Measurements from ENCODE around the gene CCSAP. TPM values are rescaled to one million over a fixed set of nuclear protein-coding genes. Genes with fewer than 3 reads are reported as not detected.
A peak's percentile ranks its signal among the peaks of the same experiment; 100 is the strongest.

Gene CCSAP
- total RNA-seq, 2 experiments from 2014 or later: 8.9 to 9.8 TPM

GRCh38 chr1:229286099-229286766 lies 56.6 kb downstream of the CCSAP start:
- peaks cover 33% of the 10 kb centered on the region for H3K4me1 Mint-ChIP-seq
- H3K27ac Mint-ChIP-seq: peak overlapping the region; percentile 29
- no peak overlapping the region for H3K4me3 Mint-ChIP-seq
- CTCF ChIA-PET: no interaction called here
- H3K36me3 Mint-ChIP-seq: peaks cover 38% of the 10 kb centered on the region
- peak; percentile 57 for ATAC-seq
- H3K27me3 Mint-ChIP-seq: no peaks in the 10 kb centered on the region
- H3K9me3 Mint-ChIP-seq (ENCODE audit: low read depth): no peaks in the 10 kb centered on the region
- no peak for DNase-seq

GRCh38 chr1:229285440-229285839 lies 57.4 kb downstream of the CCSAP start:
- CTCF ChIA-PET: no interaction called here
- H3K27ac Mint-ChIP-seq: no peak overlapping the region
- ATAC-seq: no peak
- H3K4me3 Mint-ChIP-seq: no peak overlapping the region
- peaks cover 39% of the 10 kb centered on the region for H3K4me1 Mint-ChIP-seq
- no peak for DNase-seq
- H3K36me3 Mint-ChIP-seq: peaks cover 33% of the 10 kb centered on the region
- H3K9me3 Mint-ChIP-seq (ENCODE audit: low read depth): no peaks in the 10 kb centered on the region
- no peaks in the 10 kb centered on the region for H3K27me3 Mint-ChIP-seq

GRCh38 chr1:229284887-229285286 lies 58.0 kb downstream of the CCSAP start:
- Mint-ChIP-seq H3K36me3 (peaks cover 31% of the 10 kb centered on the region), H3K27me3 (no peaks in the 10 kb centered on the region), H3K27ac (no peak overlapping the region), H3K4me1 (peaks cover 43% of the 10 kb centered on the region), H3K4me3 (no peak overlapping the region), H3K9me3 (ENCODE audit: low read depth) (no peaks in the 10 kb centered on the region)
- no peak for ATAC-seq
- DNase-seq: no peak
- CTCF ChIA-PET: no interaction called here

DNA sequence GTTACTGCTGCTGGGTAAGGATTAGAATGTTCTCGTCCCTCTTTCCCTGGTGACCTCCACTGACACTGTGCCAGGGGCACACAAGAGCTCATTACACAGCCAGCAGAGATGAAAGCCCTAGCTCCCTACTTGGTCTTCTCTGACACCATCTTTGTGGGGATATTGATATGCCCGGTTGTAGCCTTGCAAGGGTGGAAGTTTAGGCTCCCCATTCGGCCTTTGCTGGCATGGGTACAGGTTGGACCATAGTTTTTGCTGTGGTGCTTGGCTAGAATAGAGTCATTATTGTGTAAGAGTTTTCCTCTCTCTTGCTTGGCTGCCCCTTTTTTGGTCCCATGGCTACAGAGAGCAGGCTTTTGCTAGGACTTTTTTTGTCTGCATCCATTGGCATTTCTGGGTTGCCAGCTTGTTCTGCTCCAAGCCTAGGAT lies 59.6 kb downstream of the CCSAP start:
- Mint-ChIP-seq H3K4me1 (peaks cover 39% of the 10 kb centered on the region), H3K36me3 (peaks cover 22% of the 10 kb centered on the region)
- CTCF ChIA-PET: no interaction called here

GRCh38 chr1:229282295-229282823 lies 60.5 kb downstream of the CCSAP start:
- no peak for DNase-seq
- Mint-ChIP-seq H3K4me1 (peaks cover 35% of the 10 kb centered on the region), H3K4me3 (no peak overlapping the region)

More for the DNA sequence above, 59.6 kb downstream of the CCSAP start:
- no peak overlapping the region for H3K4me3 Mint-ChIP-seq
- no peaks in the 10 kb centered on the region for H3K27me3 Mint-ChIP-seq
- no peak for ATAC-seq
- DNase-seq: no peak
- no peaks in the 10 kb centered on the region for H3K9me3 Mint-ChIP-seq (ENCODE audit: low read depth)
- H3K27ac Mint-ChIP-seq: no peak overlapping the region

DNA sequence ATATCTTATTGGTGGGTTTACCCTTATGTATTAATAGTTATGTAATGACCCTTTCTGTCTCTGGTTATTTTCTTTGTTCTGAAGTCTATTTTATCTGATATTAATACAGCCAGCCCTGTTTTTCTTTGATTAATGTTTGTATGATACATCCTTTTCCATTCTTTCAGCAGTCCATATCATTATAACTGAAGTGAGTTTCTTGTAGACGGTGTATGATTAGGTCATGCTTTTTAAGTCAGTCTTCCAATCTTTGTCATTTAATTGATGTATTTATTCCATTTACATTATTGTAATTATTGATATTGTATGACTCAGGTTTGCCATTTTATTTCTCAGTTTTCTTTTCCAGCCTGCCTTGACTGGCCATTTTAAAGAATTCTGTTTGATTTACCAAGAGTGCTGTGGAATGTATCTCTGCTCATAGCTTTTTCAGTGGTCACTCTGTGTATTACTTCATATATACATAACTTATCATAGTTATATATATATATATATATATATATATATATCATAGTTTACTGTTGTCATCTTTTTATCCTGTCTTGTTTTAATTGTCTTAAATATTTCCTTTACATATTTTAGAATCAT lies 61.4 kb downstream of the CCSAP start:
- DNase-seq (no peak), ATAC-seq (no peak)
- H3K27me3 Mint-ChIP-seq: no peaks in the 10 kb centered on the region
- CTCF ChIA-PET: interaction anchor here (1.0 to 1.6 kb wide), 2 partner anchors 23 to 200 kb away, joined by 3 to 5 read pairs; no protein-coding TSS in a partner anchor
- peaks cover 18% of the 10 kb centered on the region for H3K36me3 Mint-ChIP-seq
- no peaks in the 10 kb centered on the region for H3K9me3 Mint-ChIP-seq (ENCODE audit: low read depth)
- H3K27ac Mint-ChIP-seq: no peak overlapping the region
- H3K4me1 Mint-ChIP-seq: peaks cover 29% of the 10 kb centered on the region
- no peak overlapping the region for H3K4me3 Mint-ChIP-seq

More at GRCh38 chr1:229282295-229282823, 60.5 kb downstream of the CCSAP start:
- H3K36me3 Mint-ChIP-seq: peaks cover 19% of the 10 kb centered on the region
- H3K27ac Mint-ChIP-seq: no peak overlapping the region
- ATAC-seq: no peak
- CTCF ChIA-PET: interaction anchor here (1.6 kb wide), 1 partner anchor 24 kb away, joined by 5 read pairs; no protein-coding TSS in a partner anchor
- H3K9me3 Mint-ChIP-seq (ENCODE audit: low read depth): no peaks in the 10 kb centered on the region
- H3K27me3 Mint-ChIP-seq: no peaks in the 10 kb centered on the region

DNA sequence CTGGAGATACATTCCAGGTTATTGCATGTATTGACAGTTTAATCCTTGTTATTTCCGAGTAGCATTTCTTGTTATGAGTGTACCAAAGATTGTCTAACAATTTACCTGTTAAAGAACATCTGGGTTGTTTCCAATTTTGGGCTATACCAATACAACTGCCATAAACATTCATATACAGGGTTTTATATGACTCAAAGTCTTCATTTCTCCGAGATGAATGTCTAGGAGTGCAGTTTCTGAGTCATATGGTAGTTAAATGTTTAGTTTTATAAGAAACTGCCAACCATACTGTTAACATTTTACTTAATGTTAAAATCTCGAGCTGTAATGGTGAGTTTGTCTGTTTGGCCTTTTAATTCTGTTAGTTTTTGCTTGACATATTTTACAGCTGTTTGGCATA lies 61.9 kb downstream of the CCSAP start:
- Mint-ChIP-seq H3K4me3 (no peak overlapping the region), H3K4me1 (peaks cover 26% of the 10 kb centered on the region), H3K27ac (no peak overlapping the region), H3K36me3 (peaks cover 21% of the 10 kb centered on the region), H3K27me3 (no peaks in the 10 kb centered on the region), H3K9me3 (ENCODE audit: low read depth) (no peaks in the 10 kb centered on the region)
- DNase-seq (no peak), ATAC-seq (no peak)
- CTCF ChIA-PET: interaction anchor here (1.0 to 1.6 kb wide), 2 partner anchors 23 to 201 kb away, joined by 3 to 5 read pairs; no protein-coding TSS in a partner anchor

GRCh38 chr1:229280037-229280828 lies 62.6 kb downstream of the CCSAP start:
- no peak for DNase-seq
- H3K9me3 Mint-ChIP-seq (ENCODE audit: low read depth): no peaks in the 10 kb centered on the region
- H3K4me3 Mint-ChIP-seq: no peak overlapping the region
- H3K36me3 Mint-ChIP-seq: peaks cover 21% of the 10 kb centered on the region
- H3K27ac Mint-ChIP-seq: no peak overlapping the region
- H3K4me1 Mint-ChIP-seq: peaks cover 22% of the 10 kb centered on the region
- CTCF ChIA-PET: no interaction called here
- ATAC-seq: no peak
- no peaks in the 10 kb centered on the region for H3K27me3 Mint-ChIP-seq

- Mint-ChIP-seq H3K4me1 (peaks cover 21% of the 10 kb centered on the region), H3K9me3 (ENCODE audit: low read depth) (no peaks in the 10 kb centered on the region), H3K27ac (no peak overlapping the region), H3K27me3 (no peaks in the 10 kb centered on the region), H3K36me3 (peaks cover 19% of the 10 kb centered on the region), H3K4me3 (no peak overlapping the region)
- DNase-seq: no peak
- CTCF ChIA-PET: interaction anchor here (1.5 kb wide), 1 partner anchor 10 kb away, joined by 3 read pairs; no protein-coding TSS in a partner anchor
- no peak for ATAC-seq
Measured at GRCh38 chr1:229279242-229279641, 63.6 kb downstream of the CCSAP start.

DNA sequence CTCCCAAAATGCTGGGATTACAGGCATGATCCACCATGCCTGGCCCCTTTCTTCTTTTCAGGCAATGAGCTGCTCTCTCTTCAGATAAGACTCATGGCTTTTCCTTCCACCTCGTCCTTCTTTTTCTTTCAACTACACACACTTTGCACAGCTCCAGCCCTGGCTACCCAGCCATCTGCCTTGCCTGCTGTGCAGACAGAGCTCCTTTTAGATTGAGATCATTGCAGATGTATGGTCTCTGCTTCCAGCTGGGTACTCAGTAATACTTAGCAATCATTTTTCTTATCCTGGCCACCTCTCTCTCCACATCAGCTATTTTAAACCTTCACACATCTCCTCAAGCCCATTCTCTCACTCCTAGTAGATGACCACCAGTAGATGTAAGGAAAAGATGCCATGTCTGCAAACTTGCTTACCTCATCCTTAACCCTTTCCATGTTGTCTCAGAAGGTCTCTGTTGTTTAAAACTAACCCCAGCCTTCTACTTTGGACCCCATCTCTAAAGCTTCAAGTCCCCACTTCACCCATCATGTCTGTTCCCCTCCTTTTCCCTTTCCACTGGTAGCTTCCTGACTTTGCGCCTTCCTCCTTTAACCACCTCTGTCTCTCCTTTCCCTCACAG lies 64.6 kb downstream of the CCSAP start:
- no peaks in the 10 kb centered on the region for H3K9me3 Mint-ChIP-seq (ENCODE audit: low read depth)
- H3K27me3 Mint-ChIP-seq: no peaks in the 10 kb centered on the region
- no peak overlapping the region for H3K4me3 Mint-ChIP-seq
- no peak for ATAC-seq
- CTCF ChIA-PET: interaction anchor here (1.5 to 1.6 kb wide), 2 partner anchors 11 to 204 kb away, joined by 3 read pairs; no protein-coding TSS in a partner anchor
- no peak for DNase-seq
- peaks cover 19% of the 10 kb centered on the region for H3K36me3 Mint-ChIP-seq
- peaks cover 21% of the 10 kb centered on the region for H3K4me1 Mint-ChIP-seq
- H3K27ac Mint-ChIP-seq: no peak overlapping the region

DNA sequence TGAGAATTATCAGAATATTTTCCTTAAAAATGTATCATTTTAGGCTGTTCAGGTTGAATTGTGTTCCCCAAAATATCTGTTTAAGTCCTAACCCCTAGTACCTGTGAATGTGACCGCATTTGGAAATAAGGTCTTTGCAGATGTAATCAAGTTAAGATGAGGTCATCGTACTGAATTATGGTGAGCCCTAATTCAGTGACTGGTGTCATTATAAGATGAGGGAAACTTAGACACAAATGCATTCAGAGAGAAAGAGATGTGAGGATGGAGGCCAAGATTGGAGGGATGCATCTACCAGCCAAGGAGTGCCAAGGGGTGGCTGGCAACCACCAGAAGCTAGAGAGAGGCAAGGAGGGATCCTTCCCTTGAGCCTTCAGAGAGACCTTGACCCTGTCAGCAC lies 67.8 kb downstream of the CCSAP start:
- DNase-seq (no peak), ATAC-seq (no peak)
- no peaks in the 10 kb centered on the region for H3K9me3 Mint-ChIP-seq (ENCODE audit: low read depth)
- CTCF ChIA-PET: no interaction called here
- H3K27ac Mint-ChIP-seq: no peak overlapping the region
- H3K27me3 Mint-ChIP-seq: no peaks in the 10 kb centered on the region
- H3K4me3 Mint-ChIP-seq: no peak overlapping the region
- peaks cover 21% of the 10 kb centered on the region for H3K4me1 Mint-ChIP-seq
- peaks cover 11% of the 10 kb centered on the region for H3K36me3 Mint-ChIP-seq

- no peak overlapping the region for H3K27ac Mint-ChIP-seq
- ATAC-seq (no peak), DNase-seq (no peak)
- no peak overlapping the region for H3K4me3 Mint-ChIP-seq
- peaks cover 11% of the 10 kb centered on the region for H3K36me3 Mint-ChIP-seq
- H3K4me1 Mint-ChIP-seq: peaks cover 21% of the 10 kb centered on the region
- no peaks in the 10 kb centered on the region for H3K9me3 Mint-ChIP-seq (ENCODE audit: low read depth)
- H3K27me3 Mint-ChIP-seq: no peaks in the 10 kb centered on the region
- CTCF ChIA-PET: interaction anchor here (0.5 to 1.1 kb wide), 4 partner anchors 12 to 65 kb away, joined by 3 to 4 read pairs (median 4); no protein-coding TSS in a partner anchor
Measured at GRCh38 chr1:229273507-229274232, 69.2 kb downstream of the CCSAP start.

Data from activated CD8-positive, alpha-beta memory T cell treated with anti-CD3 and anti-CD28 coated beads, Interleukin-2, amount 10 ng/mL, durations not matched to agents 7 days and 5 days (primary cell).